Right lobe of liver (tissue), 4 donors: ENCODE data around the gene TULP1.

Experiments used
- POLR2A ChIP-seq: fragments of 450-650 bp; IDR thresholded peaks from one replicate; pipeline ENCODE4 v1.6.1; 2017; ENCODE audit warnings: antibody characterized with exemption, mild to moderate bottlenecking
- TF ChIP-seq, protein P1 (sequence below), 4 donors: fragments of 200-600 bp in 3 of 4; fragments of 450-650 bp in 1 of 4; IDR thresholded peaks; one replicate each; pipeline versions ENCODE4 v1.5.1 to v1.8.0; 2016 to 2022; ENCODE audit warnings: antibody characterized with exemption in 4 of 4, mild to moderate bottlenecking in 2 of 4
- donor health status: DM: no; HTN: no; CAD: no.
- donor health status: DM: no; HTN: no; CAD: no.
- donor health status: DM: no; HTN: yes; CAD: no.

DNA sequence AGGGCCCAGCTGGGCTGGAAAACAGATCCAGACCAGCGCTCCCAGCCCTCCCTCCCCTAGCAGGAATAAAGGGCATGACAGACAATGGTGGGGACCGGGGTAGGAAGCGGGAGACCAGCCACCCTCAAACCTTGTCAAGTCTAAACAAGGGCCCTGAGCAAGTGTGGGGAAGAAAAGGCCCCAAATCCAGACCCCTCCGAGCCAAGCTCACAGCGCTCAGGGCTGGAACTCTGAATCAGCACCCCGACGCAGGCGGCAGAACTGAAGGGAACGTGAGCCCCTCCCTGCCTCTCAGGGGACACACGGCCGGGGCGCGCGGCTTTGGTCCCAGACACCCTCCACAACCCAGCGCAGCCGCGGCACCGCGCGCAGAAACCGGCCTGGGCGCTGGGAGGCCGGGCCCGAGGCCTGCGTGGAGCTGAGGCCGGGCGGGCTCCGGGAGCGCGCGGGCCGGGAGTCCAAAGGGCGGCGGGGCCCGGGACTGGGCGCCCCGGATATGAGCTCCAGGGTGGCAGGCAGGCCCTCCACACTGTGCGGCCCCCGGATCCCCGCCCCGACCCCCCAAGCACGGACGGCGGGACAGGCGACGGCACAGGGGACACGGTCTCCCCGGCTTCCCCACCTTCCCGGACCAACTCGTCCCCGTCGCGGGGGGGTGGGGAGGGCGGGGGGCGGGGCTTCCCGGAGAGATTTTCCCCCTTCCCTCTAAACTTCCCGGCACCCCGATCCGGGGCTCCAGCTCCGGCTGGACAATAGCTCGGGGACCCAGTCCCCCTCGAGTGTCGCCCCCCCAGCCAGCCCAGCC, 16.5 kb downstream of the TULP1 start:
- TF ChIP-seq, protein P1, sequence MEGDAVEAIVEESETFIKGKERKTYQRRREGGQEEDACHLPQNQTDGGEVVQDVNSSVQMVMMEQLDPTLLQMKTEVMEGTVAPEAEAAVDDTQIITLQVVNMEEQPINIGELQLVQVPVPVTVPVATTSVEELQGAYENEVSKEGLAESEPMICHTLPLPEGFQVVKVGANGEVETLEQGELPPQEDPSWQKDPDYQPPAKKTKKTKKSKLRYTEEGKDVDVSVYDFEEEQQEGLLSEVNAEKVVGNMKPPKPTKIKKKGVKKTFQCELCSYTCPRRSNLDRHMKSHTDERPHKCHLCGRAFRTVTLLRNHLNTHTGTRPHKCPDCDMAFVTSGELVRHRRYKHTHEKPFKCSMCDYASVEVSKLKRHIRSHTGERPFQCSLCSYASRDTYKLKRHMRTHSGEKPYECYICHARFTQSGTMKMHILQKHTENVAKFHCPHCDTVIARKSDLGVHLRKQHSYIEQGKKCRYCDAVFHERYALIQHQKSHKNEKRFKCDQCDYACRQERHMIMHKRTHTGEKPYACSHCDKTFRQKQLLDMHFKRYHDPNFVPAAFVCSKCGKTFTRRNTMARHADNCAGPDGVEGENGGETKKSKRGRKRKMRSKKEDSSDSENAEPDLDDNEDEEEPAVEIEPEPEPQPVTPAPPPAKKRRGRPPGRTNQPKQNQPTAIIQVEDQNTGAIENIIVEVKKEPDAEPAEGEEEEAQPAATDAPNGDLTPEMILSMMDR (IDR thresholded peaks at IDR 0.05), result no peak
- TF ChIP-seq POLR2A, result peak; percentile 26
